GM15510 (cell line): Measurements from ENCODE around the gene RAB3B.

Experiments
- POLR2A ChIP-seq: IDR thresholded peaks from 3 replicates; pipeline ENCODE4 v1.6.1; 2011; ENCODE audit warnings: borderline replicate concordance; ENCODE audit not compliant: insufficient read length; ENCODE audit errors: extremely low read depth

Gene RAB3B

DNA sequence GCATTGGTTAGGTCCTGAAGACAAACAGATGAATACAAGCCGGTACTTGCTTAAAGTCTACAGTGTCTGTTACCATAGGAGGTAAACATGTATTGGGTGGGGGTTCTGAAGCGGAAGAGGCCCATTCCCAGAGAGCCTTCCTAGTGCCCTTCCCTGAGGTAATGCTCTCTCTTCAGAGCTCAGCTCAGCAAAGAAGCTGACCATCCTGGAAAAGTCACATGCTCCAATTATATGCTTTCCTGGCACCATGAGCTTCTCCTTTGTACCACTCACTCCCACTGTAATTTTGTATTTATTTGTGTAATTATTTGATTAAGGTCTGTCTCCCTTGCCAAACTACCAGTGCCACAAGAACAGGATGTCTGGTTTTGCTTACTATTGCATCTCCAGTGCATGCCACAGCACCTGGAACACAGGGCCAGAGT is 42.0 kb downstream of the RAB3B start:
- no peak for TF ChIP-seq POLR2A

DNA sequence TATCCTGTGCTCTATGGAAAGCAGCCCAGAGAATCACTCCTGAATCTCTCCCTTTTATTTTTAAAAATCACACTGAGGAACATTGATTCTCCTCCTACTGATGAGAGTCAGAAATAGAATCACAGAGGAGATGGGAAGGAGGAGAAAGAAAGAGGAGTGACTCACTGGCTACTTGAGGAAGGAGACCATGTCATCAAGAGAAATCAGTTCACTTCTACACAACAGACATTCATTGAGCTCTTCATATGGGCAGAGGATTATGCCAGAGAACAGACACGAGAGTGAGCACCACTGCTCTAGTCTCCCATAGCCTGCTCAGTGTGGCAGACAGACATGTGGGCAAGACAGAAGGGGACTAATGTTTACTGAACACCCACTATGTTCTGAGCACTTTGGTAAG is 44.2 kb downstream of the RAB3B start:
- TF ChIP-seq POLR2A: no peak

DNA sequence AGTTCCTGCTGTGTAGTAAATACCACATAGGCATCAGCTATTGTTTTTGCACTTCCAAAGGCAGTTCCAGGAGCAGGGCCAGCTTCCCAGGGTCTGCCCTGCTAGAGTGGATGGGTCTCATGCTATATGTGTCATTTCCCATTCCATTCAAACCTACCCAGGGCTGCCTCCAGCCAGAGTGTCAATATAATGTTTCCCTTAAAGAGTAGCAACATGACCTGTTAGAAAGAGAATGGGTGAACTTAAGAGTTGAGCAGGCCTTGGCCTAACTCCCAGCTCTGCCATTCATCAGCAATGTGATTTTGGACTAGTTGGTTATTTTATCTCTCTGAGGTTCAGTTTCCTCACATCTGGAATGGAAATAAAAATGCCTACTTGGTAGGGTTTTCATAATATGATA is 44.9 kb downstream of the RAB3B start:
- no peak for TF ChIP-seq POLR2A

DNA sequence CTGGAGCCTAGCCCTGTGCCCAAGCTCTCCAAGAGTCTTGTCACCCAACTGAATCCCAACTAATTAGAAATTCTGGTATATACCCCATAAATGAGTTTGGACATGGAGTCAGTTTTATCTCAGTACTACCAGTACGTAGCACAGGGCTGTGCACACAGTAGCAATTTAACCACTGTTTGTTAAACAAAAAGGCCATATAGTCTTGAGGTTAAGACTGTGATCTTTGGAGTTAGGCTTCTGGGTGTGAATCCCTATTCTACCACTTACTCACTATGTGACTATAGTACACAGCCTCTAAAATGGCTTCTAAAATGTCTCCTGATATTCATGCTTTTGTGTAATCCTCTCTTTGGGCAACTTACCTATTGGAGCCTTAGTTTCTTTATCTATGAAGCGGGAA is 48.2 kb downstream of the RAB3B start:
- no peak for TF ChIP-seq POLR2A

DNA sequence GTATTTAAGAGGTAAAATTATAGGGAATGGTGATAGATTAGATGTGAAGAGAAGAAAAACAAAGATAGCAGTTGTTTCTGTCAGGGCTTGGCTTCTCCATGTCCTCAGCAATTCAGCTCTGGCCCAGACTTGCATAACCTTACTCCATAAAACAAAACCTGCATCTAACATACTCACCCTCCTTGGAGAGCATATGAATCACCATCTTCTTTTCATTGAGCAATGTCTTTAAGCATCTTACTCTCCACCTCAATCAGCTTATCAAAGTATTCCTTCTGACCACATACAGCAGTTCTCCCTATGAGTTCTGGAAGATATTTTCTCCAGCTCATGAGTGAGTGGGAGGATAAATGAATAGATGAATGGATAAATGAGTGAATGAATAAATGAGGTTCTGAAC is 49.0 kb downstream of the RAB3B start:
- no peak for TF ChIP-seq POLR2A

DNA sequence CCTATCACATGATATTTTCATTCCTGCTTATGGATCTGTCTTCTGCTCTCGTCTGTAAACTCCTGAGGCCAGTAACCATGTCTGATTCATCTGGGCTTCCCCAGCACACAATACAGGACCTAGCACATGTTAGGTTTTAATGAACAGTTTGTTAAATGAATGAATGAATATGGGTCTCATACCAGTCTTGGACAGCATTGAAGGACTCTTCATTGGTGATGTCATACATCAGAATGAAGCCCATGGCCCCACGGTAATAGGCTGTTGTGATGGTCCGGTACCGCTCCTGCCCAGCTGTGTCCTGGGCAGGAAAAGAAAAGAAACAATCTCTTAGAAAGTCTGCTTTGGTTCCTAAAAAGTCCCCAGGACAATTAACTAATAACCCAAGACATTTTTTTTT is 53.4 kb downstream of the RAB3B start:
- TF ChIP-seq POLR2A: no peak

DNA sequence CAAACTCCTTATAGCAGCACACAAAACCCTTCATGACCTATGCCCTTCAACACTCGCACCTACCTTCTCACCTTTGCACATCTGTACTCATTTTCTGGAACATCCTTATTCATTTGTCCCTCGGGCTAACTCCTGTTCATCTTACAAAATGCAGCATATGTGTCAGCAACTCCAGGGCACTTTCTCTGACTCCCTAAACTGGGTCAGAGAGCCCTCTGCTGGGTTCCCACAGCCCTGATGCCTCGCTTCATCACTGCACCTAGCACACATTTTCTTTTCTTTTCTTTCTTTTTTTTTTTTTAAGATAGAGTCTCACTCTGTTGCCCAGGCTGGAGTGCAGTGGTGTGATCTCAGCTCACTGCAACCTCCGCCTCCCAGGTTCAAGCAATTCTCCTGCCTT is 54.0 kb downstream of the RAB3B start:
- TF ChIP-seq POLR2A: no peak

DNA sequence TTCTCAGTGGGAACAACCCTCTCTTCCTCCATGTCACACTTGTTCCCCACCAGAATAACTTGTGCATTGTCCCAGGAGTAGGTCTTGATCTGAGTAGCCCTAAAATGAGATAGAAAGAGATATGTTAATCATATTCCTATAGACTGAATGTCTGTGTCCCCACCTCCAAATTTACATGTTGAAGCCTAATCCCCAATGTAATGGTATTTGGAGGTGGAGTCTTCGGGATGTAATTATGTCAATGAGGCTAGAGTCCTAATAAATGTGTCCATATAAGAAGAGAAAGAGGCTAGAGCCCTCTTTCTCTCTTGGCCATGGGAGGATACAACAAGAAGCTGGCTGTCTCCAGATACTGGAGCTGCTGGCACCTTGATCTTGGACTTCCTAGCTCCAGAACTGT is 57.2 kb downstream of the RAB3B start:
- TF ChIP-seq POLR2A: no peak

DNA sequence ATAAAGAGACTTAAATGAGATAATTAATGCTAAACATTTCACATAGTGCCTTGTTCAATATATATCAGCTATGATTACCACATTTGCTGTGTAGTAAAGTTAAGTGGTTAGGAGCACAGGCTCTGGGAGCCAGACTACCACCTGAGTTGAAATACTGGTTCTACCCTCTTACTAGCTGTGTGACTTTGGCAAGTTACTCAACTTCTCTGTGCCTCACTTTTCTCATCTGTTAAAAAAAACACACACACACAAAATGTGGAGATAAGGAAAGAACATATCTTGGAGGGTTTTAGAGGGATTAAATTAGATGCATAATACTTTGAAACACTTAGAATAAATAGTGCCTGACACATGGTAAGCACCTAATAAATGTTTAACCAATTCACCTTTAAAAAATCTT is 60.2 kb downstream of the RAB3B start:
- TF ChIP-seq POLR2A: no peak

DNA sequence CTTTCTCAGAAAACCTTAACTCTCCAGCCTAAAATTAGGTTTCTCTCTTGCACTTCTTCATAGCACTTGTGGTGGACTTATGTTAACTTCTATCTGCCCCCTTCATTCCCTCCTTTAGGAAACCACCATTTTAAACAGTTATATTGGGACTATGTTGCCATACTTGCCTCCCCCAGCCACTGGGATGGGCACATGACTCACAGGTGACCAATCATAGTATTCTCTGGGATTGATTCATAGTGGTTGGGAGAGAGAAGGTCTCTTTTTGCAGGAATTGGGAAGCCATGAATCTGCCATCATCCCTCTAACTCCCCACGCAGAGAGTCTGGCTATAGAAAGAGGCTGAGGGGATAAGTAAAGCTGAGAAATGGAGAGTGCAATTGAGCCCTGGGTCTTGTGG is 61.6 kb downstream of the RAB3B start:
- no peak for TF ChIP-seq POLR2A

DNA sequence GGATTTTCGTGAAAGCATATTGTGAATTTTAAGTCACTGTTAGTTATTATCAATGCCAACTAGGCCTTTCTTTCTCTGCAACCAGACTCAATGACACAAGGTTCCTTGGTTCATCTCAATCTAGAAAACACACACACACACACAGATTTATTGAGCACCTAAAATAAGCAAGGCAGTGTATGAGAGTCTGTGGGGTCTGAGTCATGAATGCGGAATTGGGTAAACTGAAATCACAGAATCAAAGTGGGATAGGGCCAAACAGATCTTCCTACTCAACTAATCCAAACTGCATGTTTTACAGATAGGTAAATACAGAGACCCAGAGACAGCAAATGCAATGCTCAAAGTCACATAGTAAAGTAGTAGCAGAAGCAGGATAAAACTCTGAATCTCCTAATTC is 63.5 kb downstream of the RAB3B start:
- TF ChIP-seq POLR2A: no peak

DNA sequence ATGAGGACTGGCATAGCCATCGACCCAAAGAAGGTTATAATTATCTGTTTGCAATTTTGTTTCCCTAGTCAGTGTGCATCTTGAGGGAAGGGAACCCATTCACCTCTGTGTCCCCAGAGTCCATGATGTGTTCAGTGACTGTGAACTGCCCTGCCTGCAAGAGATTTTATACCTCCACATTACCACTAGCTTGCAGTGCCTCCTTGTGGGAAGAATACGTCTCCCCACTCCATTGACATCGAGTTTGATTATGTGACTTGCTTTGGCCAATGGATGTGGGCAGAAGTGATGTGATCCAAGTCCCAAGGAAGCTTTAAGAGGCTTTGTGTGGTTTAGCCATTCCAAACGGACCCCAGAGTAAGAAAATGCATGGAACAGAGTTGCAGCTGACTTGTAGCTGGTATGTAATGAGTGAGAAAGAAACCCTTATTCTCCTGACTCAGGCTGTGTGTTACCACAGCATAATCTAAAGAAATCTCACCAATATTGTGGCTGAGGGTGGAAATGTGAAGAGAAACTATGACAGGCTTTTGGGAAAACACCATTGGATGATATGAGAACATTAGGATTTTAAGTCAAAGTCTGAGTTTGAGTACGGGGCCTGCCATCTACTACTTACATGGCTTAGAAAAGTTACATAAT is 64.2 kb downstream of the RAB3B start:
- no peak for TF ChIP-seq POLR2A

DNA sequence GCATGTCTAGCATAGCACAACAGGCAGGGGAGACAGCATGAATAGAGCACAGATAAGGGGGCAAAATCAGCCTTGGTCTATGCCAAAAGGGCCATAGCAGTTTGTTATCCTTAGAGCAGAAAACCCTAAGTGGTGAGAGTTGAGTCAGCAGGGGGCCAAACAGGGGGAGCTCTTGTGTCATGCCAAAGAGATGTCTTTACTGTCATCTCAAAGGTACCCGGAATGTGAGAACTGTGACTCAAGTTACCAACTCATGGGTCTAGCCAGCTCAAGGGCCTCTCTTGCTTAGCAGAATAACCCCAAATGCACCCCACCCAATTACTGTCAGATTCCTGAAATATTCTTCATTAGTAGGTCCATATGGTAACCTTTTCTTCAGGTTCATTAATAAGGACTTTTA is 66.0 kb downstream of the RAB3B start:
- TF ChIP-seq POLR2A: no peak

DNA sequence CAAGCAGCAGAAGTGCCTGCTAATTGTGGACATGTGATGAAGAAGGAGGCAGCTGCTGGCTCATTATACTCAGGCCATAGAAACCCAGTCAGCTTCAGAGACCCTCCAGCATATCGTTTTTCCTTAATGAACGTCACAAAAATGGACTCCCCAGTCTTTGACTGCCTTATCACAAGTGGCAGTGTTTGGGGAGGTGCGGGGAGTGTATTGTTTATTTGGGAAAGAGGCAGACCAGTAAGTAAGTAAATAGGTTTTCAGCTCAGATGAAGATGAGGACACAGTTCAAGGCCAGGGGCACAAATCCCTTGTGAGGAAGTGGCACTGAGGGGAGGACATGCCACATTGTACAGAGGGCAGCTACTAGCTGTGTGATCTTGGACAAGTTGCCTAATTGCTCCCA is 68.5 kb downstream of the RAB3B start:
- TF ChIP-seq POLR2A: no peak

DNA sequence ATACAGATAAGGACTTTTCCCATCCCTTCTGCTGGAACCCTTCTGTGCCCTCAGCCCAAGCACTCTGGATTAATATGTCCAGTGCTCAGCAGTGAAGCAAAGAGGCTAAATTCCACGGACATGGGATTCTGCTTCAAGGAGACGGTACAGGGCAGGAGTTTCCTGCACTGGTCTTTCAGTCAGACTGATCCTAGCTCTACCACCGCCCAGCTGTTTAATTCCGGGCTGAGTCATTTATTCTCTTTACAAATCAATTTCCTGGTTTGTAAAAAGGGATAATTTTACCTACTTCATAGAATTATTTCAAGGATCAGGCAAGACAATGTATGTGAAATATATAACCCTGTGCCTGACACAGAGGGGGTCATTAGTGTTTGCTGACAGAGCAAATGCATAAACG is 70.4 kb downstream of the RAB3B start:
- TF ChIP-seq POLR2A: no peak

DNA sequence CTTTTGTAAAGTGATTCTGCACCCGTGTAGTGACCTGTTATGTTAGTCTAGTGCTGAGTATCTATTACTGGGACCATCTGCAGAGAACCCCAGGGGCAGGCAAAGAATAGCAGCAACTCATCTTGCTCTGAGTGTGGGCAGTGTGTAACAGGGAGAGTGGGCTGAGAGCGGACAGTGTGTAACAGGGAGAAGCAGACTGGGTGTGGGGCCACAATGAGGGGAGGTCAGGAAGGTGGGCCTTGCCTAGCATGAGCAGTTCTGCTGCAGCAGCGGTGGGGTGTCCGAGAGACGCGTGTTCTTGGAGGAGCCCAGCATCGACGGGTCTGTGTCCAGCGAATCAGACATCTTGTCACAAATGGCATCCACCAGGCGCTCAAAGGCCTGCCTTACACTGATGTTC is 70.8 kb downstream of the RAB3B start:
- no peak for TF ChIP-seq POLR2A

DNA sequence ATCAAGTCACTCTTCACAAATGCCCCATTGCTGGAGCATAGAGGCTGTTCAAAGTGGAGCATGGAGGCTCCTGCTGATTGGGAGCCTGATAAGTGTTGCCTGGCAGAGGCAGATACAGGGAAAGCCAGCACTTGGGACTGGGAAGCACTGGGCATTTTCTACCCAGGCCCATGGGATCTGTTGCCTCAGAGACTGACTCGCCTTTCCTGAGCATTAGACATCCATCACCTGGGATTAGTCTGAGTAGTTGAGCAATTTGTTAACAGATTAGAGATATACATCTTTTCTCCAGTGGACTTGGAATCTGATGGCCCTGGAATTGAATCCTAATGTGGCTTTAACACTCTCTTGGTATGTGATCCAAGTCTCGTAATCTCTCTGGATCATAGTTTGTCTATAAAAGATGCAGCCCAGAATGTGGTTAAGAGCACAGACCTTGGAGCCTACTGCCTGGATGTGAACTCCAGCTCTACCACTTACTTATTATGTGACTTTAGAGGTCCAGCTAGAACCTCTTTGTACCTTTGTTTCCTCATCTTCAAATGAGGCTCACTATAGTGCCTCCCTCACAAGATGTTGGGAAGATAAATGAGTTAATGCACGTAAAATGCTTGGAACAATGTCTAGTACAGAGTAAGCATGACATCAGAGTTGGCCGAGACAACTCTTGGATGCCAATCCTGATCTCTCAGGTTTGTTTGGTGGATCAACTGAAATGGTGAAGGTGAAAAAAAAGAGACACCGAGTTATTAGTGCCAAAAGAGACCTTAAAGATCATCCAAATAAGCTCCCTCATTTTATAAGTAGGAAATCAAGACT is 73.7 kb downstream of the RAB3B start:
- TF ChIP-seq POLR2A: no peak

DNA sequence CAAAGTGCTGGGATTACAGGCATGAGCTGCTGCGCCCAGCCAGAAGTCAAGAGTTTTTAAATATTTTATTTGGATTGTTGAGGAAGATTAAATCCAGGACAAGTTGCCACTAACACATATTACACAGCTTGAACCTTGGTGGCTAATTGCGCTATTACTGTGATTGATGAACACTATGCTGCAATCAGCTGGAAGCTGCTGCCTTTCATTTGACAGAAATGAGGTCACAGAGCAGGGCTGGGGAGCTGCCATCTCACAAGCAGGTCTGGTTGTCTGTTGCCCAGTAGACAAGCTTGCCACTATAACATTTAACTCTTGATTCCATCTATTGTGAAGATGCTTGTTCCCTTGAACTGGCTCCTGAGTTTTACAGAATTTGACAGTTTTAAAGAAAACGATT is 74.5 kb downstream of the RAB3B start:
- TF ChIP-seq POLR2A: no peak

DNA sequence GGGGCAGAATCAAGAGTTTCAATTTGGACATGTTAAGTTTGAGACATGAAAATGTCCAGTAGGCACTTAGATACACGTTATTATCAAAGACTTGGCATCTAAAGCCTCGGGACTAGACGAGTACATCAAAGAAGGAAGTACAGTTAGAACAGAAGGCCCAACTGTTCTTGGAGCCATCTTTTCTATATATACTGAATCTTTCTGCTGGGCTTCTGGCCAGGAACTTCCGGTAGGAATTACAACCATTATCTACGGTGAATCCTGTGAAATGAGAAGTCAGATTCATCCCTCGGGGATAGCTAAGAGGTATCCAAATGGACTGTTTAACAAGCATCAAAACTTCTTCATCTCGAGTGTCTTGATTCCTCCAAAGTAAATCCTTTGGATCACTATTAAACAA is 77.6 kb downstream of the RAB3B start:
- TF ChIP-seq POLR2A: no peak
